Heart left ventricle (tissue), 13 donors: ENCODE data around the gene VPREB3.

Experiments used
- CTCF ChIP-seq, 12 donors: fragments of 200-600 bp; sonication (generic) in 4 of 12; IDR thresholded peaks; one replicate each; pipeline versions ENCODE4 v1.5.0 to v1.8.0; 2018 to 2022; ENCODE audit warnings: antibody characterized with exemption in 12 of 12, mild to moderate bottlenecking in 5 of 12
- POLR2A ChIP-seq, 2 donors: fragments of 450-650 bp; IDR thresholded peaks; one replicate each; pipeline ENCODE4 v1.6.1; 2017; ENCODE audit warnings: antibody characterized with exemption in 2 of 2, mild to moderate bottlenecking in 2 of 2, moderate library complexity in 2 of 2
- donor health status: ischemic (EF 13 %, LVEDD 7.1; RV severe dilation, severe dysfunction).
- donor health status: DM: no; HTN: yes; CAD: no.
- donor health status: DM: no; HTN: no; CAD: no.
- donor health status: ischemic (EF 25% LVEDD 6.9; RV normal size, moderate dysfunction).
- donor health status: ischemic (EF 25% LVEDD 5.7; RV mildly dilated, moderate dysfunction).
- donor health status: ischemic (EF 35%, LVEDD 5.7; RV mildly dilated, moderate dysfunction).
- donor health status: nonischemic (EF 11% LVEDD 7.7; RV severe dilation, severe dysfunction).
- donor health status: DM: yes; HTN: yes; CAD: no.
- donor health status: PGD.
- donor health status: ischemic (EF 29% LVEDD 5.4; RV normal size, mild dysfunction).
- donor health status: nonischemic (EF 23%, LVEDD 6.1; RV moderate dilation, normal function).

DNA sequence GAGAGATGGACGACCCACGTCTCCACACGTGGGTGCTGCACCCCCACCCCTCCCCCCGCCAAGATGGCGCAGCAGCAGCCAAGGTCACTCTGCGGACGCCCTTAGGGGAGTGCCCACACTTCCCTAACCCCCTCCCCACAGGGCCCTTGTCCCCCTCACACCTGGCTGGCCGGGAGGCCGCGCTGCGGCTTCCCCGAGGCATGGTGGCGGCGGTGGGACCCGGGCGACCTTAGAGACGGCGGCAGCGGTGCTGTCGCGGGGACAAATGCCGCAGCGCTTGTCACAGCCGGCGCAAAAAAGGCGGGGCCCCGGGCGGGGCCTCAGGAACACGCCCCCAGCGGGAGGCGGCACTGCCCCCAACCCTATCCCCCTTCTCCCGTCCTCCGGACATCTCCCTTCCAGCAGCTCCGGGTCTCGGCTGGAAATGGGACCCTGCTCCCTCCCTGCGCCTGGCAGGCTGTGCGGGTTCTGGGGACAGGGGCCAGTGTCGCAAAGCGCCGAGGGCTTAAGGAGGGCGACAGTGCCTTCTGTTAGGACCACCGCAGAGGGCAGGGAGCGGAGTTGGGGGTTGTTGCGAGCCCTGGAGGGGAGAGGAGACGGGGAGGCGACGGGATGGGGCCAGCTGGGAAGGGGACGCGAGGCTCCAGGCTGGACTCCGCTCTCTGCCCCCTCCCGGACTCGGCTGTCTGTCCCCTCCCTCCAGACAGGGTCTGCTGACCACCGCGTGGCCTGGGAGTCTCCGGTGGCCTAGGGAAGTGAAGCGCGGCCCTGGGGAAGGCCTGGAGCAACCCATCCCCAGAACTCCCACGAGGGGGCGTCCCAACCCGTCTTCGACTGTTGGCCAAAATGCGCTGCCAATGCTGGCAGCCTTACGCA, 13.7 kb upstream of the VPREB3 start, which contains the start of gene CHCHD10:
- TF ChIP-seq POLR2A (IDR thresholded peaks at IDR 0.05), result peak; percentile 92 to 97
- peak; percentile 73 to 92 (median 86) for TF ChIP-seq CTCF (IDR thresholded peaks at IDR 0.05)
